ENCODE data around the gene SLC7A14. TPM values are rescaled to one million over a fixed set of nuclear protein-coding genes. Genes with fewer than 3 reads are reported as not detected.

SLC7A14 gene
- total RNA-seq, 2 donors from 2014 or later = 0.26 TPM; not detected in 1

GRCh38 chr3:170539897-170540296 lies 46.0 kb downstream of the SLC7A14 start:
- no peak for ATAC-seq
- H3K27me3 ChIP-seq = no peaks in the 10 kb centered on the region
- no peaks in the 10 kb centered on the region for H3K36me3 ChIP-seq (replicated peaks in 1 of 2; ENCODE audit: insufficient read depth in 1 of 2, low read depth in 2 of 2)
- H3K4me1 ChIP-seq = no peaks in the 10 kb centered on the region
- no peak for DNase-seq
- no peaks in the 10 kb centered on the region for H3K9me3 ChIP-seq
- intact Hi-C loops (cut with DNase I) = no loop called here
- WGBS, 2 donors = 73 to 79% methylated on average over 3 of the region's 3 CpGs
- TF ChIP-seq CTCF (IDR thresholded peaks at IDR 0.05) (no peak), POLR2A (IDR thresholded peaks at IDR 0.05) (no peak)
- H3K27ac ChIP-seq = no peak overlapping the region
- no peak overlapping the region for H3K4me3 ChIP-seq

- Histone ChIP-seq H3K4me1 (no peaks in the 10 kb centered on the region), H3K9me3 (no peaks in the 10 kb centered on the region), H3K27me3 (no peaks in the 10 kb centered on the region), H3K36me3 (replicated peaks in 1 of 2; ENCODE audit: insufficient read depth in 1 of 2, low read depth in 2 of 2) (no peaks in the 10 kb centered on the region), H3K4me3 (no peak overlapping the region), H3K27ac (no peak overlapping the region)
- ATAC-seq (no peak), DNase-seq (no peak)
- TF ChIP-seq POLR2A (IDR thresholded peaks at IDR 0.05) (no peak), CTCF (IDR thresholded peaks at IDR 0.05) (no peak)
- intact Hi-C loops (cut with DNase I) = no loop called here
Observed at GRCh38 chr3:170536712-170537111, 49.2 kb downstream of the SLC7A14 start.

- intact Hi-C loops (cut with DNase I) = no loop called here
- no peaks in the 10 kb centered on the region for H3K36me3 ChIP-seq (replicated peaks in 1 of 2; ENCODE audit: insufficient read depth in 1 of 2, low read depth in 2 of 2)
- H3K9me3 ChIP-seq = no peaks in the 10 kb centered on the region
- no peak overlapping the region for H3K27ac ChIP-seq
- no peak overlapping the region for H3K4me3 ChIP-seq
- H3K27me3 ChIP-seq = no peaks in the 10 kb centered on the region
- ATAC-seq (no peak), DNase-seq (no peak)
- WGBS, 2 donors = 70 to 74% methylated on average over 3 of the region's 3 CpGs
- no peaks in the 10 kb centered on the region for H3K4me1 ChIP-seq
- no peak for TF ChIP-seq CTCF (IDR thresholded peaks at IDR 0.05)
- no peak for TF ChIP-seq POLR2A (IDR thresholded peaks at IDR 0.05)
Observed at GRCh38 chr3:170534227-170534626, 51.6 kb downstream of the SLC7A14 start.

- DNase-seq = no peak
- no peaks in the 10 kb centered on the region for H3K27me3 ChIP-seq
- intact Hi-C loops (cut with DNase I) = no loop called here
- H3K4me1 ChIP-seq = no peaks in the 10 kb centered on the region
- H3K36me3 ChIP-seq (replicated peaks in 1 of 2; ENCODE audit: insufficient read depth in 1 of 2, low read depth in 2 of 2) = no peaks in the 10 kb centered on the region
- ATAC-seq = no peak
- H3K9me3 ChIP-seq = no peaks in the 10 kb centered on the region
- H3K27ac ChIP-seq = no peak overlapping the region
- H3K4me3 ChIP-seq = no peak overlapping the region
- WGBS, 2 donors = 68 to 78% methylated on average over 6 of the region's 6 CpGs
- TF ChIP-seq POLR2A (IDR thresholded peaks at IDR 0.05) = no peak
Observed at GRCh38 chr3:170532573-170532972, 53.3 kb downstream of the SLC7A14 start.

GRCh38 chr3:170531657-170532335 lies 54.1 kb downstream of the SLC7A14 start:
- ATAC-seq (no peak), DNase-seq (peak in 1 of 4 donors; percentile 12)
- no peaks in the 10 kb centered on the region for H3K9me3 ChIP-seq
- H3K36me3 ChIP-seq (replicated peaks in 1 of 2; ENCODE audit: insufficient read depth in 1 of 2, low read depth in 2 of 2) = no peaks in the 10 kb centered on the region
- no peak overlapping the region for H3K27ac ChIP-seq
- no peak overlapping the region for H3K4me3 ChIP-seq
- no peaks in the 10 kb centered on the region for H3K27me3 ChIP-seq
- no peaks in the 10 kb centered on the region for H3K4me1 ChIP-seq
- TF ChIP-seq CTCF (IDR thresholded peaks at IDR 0.05) = no peak
- intact Hi-C loops (cut with DNase I) = no loop called here
- 45 to 59% methylated on average over 7 of the region's 7 CpGs for WGBS, 2 donors
